HS-5 (cell line): ENCODE results near the gene TMEM106C.

Experiments used
- DNase-seq: peaks from one replicate; pipeline ENCODE4 v3.0.0-alpha.2; 2012; ENCODE audit warnings: low read depth

TMEM106C gene

GRCh38 chr12:47963340-47964040, at the start of gene TMEM106C:
Gene TMEM106C (plus strand): TSS chr12:47963596. CDS start chr12:47964237, 641 bp downstream.
- DNase-seq, result peak; percentile 63

- no peak for DNase-seq
These were observed 42.5 kb upstream of the TMEM106C start for GRCh38 chr12:47920913-47921312.

- no peak for DNase-seq
These were observed 41.5 kb upstream of the TMEM106C start for GRCh38 chr12:47921907-47922306.

GRCh38 chr12:47927346-47927745, 36.0 kb upstream of the TMEM106C start:
- no peak for DNase-seq

- no peak for DNase-seq
These were observed 32.8 kb upstream of the TMEM106C start for GRCh38 chr12:47930634-47931033.

GRCh38 chr12:47931187-47931586, 32.2 kb upstream of the TMEM106C start:
- no peak for DNase-seq

GRCh38 chr12:47935184-47935583, 28.2 kb upstream of the TMEM106C start:
- DNase-seq, result no peak

- DNase-seq, result peak; percentile 14
These were observed 25.3 kb upstream of the TMEM106C start for GRCh38 chr12:47938093-47938492.

GRCh38 chr12:47938594-47938993, 24.8 kb upstream of the TMEM106C start:
- no peak for DNase-seq

- DNase-seq, result no peak
These were observed 24.3 kb upstream of the TMEM106C start for GRCh38 chr12:47939009-47939601.

GRCh38 chr12:47940773-47941474, 22.5 kb upstream of the TMEM106C start:
- DNase-seq, result no peak

GRCh38 chr12:47941475-47941780, 22.0 kb upstream of the TMEM106C start:
- no peak for DNase-seq

- DNase-seq, result no peak
These were observed 21.4 kb upstream of the TMEM106C start for GRCh38 chr12:47941871-47942613.

GRCh38 chr12:47942614-47943225, 20.7 kb upstream of the TMEM106C start:
- no peak for DNase-seq

GRCh38 chr12:47943623-47944340, 19.6 kb upstream of the TMEM106C start:
- DNase-seq, result no peak

- DNase-seq, result no peak
These were observed 18.6 kb upstream of the TMEM106C start for GRCh38 chr12:47944685-47945340.

GRCh38 chr12:47945341-47945728, 18.1 kb upstream of the TMEM106C start:
- no peak for DNase-seq

GRCh38 chr12:47946413-47947323, 16.7 kb upstream of the TMEM106C start:
- no peak for DNase-seq

GRCh38 chr12:47947341-47947740, 16.1 kb upstream of the TMEM106C start:
- no peak for DNase-seq
